Liver (tissue), 3 donors: ENCODE data around the gene IL22RA1.

Experiments
- GABPA ChIP-seq, 2 donors: IDR thresholded peaks in 1 of 2; conservative IDR thresholded peaks in 1 of 2; 2 replicates each; pipeline ENCODE4 v1.6.1; 2016; ENCODE audit warnings: antibody characterized with exemption in 2 of 2, mild to moderate bottlenecking in 1 of 2, moderate library complexity in 1 of 2
- HNF4A ChIP-seq, 2 donors: conservative IDR thresholded peaks; 2 replicates each; pipeline ENCODE4 v1.6.1; 2016; ENCODE audit warnings: antibody characterized with exemption in 2 of 2, mild to moderate bottlenecking in 2 of 2
- JUND ChIP-seq, 2 donors: IDR thresholded peaks; 2 replicates each; pipeline ENCODE4 v1.6.1; 2016; ENCODE audit warnings: antibody characterized with exemption in 2 of 2
- MAX ChIP-seq: IDR thresholded peaks from 2 replicates; pipeline ENCODE4 v1.6.1; 2016; ENCODE audit warnings: antibody characterized with exemption
- RXRA ChIP-seq, 2 donors: IDR thresholded peaks; 2 replicates each; pipeline ENCODE4 v1.6.1; 2017 to 2018; ENCODE audit warnings: antibody characterized with exemption in 2 of 2, mild to moderate bottlenecking in 1 of 2
- TF ChIP-seq, protein P1 (sequence below): fragments of 150-350 bp; IDR thresholded peaks from 2 replicates; pipeline ENCODE4 v1.5.1; 2017; ENCODE audit warnings: improper control_type of control experiment, low read depth, low read length; ENCODE audit not compliant: missing input control
- TF ChIP-seq, protein P2 (sequence below): IDR thresholded peaks from 2 replicates; pipeline ENCODE4 v1.6.1; 2016; ENCODE audit warnings: antibody characterized with exemption
- donor health status: healthy.
- donor health status: healthy.

DNA sequence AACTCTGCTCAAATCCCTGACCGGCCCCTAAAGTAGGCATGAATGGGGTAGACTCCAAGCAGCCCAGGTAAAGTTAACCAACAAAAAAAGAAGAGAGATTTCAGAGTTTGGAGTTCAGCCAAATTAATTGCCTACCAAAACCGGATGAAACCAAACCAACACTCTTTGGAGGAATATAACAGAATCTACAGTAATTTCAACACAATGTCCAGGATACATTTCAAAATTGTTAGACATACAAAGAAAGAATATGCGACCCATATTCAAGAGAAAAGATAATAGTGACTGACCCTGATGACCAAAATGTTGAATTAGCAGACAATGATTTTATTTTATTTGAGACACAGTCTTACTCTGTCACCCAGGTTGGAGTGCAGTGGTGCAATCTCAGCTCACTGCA lies 12.6 kb downstream of the IL22RA1 start:
- TF ChIP-seq, protein P1, sequence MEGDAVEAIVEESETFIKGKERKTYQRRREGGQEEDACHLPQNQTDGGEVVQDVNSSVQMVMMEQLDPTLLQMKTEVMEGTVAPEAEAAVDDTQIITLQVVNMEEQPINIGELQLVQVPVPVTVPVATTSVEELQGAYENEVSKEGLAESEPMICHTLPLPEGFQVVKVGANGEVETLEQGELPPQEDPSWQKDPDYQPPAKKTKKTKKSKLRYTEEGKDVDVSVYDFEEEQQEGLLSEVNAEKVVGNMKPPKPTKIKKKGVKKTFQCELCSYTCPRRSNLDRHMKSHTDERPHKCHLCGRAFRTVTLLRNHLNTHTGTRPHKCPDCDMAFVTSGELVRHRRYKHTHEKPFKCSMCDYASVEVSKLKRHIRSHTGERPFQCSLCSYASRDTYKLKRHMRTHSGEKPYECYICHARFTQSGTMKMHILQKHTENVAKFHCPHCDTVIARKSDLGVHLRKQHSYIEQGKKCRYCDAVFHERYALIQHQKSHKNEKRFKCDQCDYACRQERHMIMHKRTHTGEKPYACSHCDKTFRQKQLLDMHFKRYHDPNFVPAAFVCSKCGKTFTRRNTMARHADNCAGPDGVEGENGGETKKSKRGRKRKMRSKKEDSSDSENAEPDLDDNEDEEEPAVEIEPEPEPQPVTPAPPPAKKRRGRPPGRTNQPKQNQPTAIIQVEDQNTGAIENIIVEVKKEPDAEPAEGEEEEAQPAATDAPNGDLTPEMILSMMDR: no peak
- TF ChIP-seq, protein P2, sequence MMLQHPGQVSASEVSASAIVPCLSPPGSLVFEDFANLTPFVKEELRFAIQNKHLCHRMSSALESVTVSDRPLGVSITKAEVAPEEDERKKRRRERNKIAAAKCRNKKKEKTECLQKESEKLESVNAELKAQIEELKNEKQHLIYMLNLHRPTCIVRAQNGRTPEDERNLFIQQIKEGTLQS: no peak
- TF ChIP-seq HNF4A (conservative IDR thresholded peaks at IDR 0.05) (no peak), MAX (no peak), JUND (IDR thresholded peaks at IDR 0.05) (no peak), GABPA (IDR thresholded peaks at IDR 0.05 in 1 of 2, conservative IDR thresholded peaks at IDR 0.05 in 1 of 2) (no peak), RXRA (IDR thresholded peaks at IDR 0.05) (no peak)
